RWPE2 (cell line): ENCODE measurements around the gene MTR.

Experiments
- ATAC-seq: fragments of 200-7000 bp; cut with Tn5 transposase; 3 replicates; pipeline ENCODE4 v1.9.1; 2021; ENCODE audit warnings: low read depth
- DNase-seq: peaks from one replicate; pipeline ENCODE4 v3.0.0-alpha.2; 2020; ENCODE audit warnings: low spot score
- H3K27ac ChIP-seq: fragments of 450-650 bp; 2 replicates; pipeline ENCODE4 v1.5.1; 2017; ENCODE audit warnings: mild to moderate bottlenecking; ENCODE audit not compliant: poor library complexity, severe bottlenecking
- H3K27me3 ChIP-seq: fragments of 250-450 bp; sonication (Bioruptor Pico); 2 replicates; pipeline ENCODE4 v1.5.1; 2021; ENCODE audit warnings: mild to moderate bottlenecking, moderate library complexity; ENCODE audit not compliant: insufficient read depth, poor library complexity, severe bottlenecking
- H3K36me3 ChIP-seq: fragments of 250-450 bp; sonication (Bioruptor Pico); 2 replicates; pipeline ENCODE4 v1.5.1; 2020; ENCODE audit warnings: low read depth, mild to moderate bottlenecking, moderate library complexity
- H3K4me1 ChIP-seq: fragments of 250-450 bp; sonication (Bioruptor Pico); 2 replicates; pipeline ENCODE4 v1.5.1; 2021; ENCODE audit warnings: mild to moderate bottlenecking, moderate library complexity; ENCODE audit not compliant: insufficient read depth, poor library complexity, severe bottlenecking
- H3K4me3 ChIP-seq: fragments of 250-450 bp; sonication (Bioruptor Pico); 2 replicates; pipeline ENCODE4 v1.5.1; 2021; ENCODE audit warnings: mild to moderate bottlenecking, moderate library complexity; ENCODE audit not compliant: severe bottlenecking
- H3K9me3 ChIP-seq: fragments of 250-450 bp; sonication (Bioruptor Pico); 2 replicates; pipeline ENCODE4 v1.5.1; 2021; ENCODE audit warnings: mild to moderate bottlenecking, moderate library complexity; ENCODE audit not compliant: severe bottlenecking
- CTCF ChIP-seq: fragments of 450-650 bp; IDR thresholded peaks from one replicate; pipeline ENCODE4 v1.5.1; 2017; ENCODE audit warnings: mild to moderate bottlenecking, moderate library complexity; ENCODE audit not compliant: poor library complexity, severe bottlenecking

The MTR gene

GRCh38 chr1:236786453-236786852 lies 8.6 kb upstream of the MTR start:
- Histone ChIP-seq H3K9me3 (no peaks in the 10 kb centered on the region), H3K4me1 (no peaks in the 10 kb centered on the region), H3K36me3 (no peaks in the 10 kb centered on the region), H3K4me3 (no peak overlapping the region), H3K27me3 (no peaks in the 10 kb centered on the region), H3K27ac (no peak overlapping the region)
- DNase-seq (no peak), ATAC-seq (no peak)
- TF ChIP-seq CTCF = no peak

- Histone ChIP-seq H3K4me1 (peaks cover 7% of the 10 kb centered on the region), H3K36me3 (peaks cover under 1% of the 10 kb centered on the region; the same call in 1 of the 2 replicates), H3K4me3 (peak overlapping the region; percentile 83), H3K27ac (no peak overlapping the region), H3K9me3 (no peaks in the 10 kb centered on the region), H3K27me3 (no peaks in the 10 kb centered on the region)
- ATAC-seq (no peak), DNase-seq (no peak)
- no peak for TF ChIP-seq CTCF
Observed at GRCh38 chr1:236794585-236795034, 482 bp upstream of the MTR start.

GRCh38 chr1:236795757-236796667 lies 920 bp downstream of the MTR start:
- peak overlapping the region; percentile 55 for H3K27ac ChIP-seq
- no peak for TF ChIP-seq CTCF
- ATAC-seq = peak; percentile 24
- peak overlapping the region; percentile 83 for H3K4me3 ChIP-seq
- H3K4me1 ChIP-seq = peaks cover 14% of the 10 kb centered on the region
- no peaks in the 10 kb centered on the region for H3K27me3 ChIP-seq
- no peak for DNase-seq
- H3K9me3 ChIP-seq = no peaks in the 10 kb centered on the region
- H3K36me3 ChIP-seq = peaks cover 3% of the 10 kb centered on the region; the same call in 1 of the 2 replicates

GRCh38 chr1:236799001-236799400 lies 3.9 kb downstream of the MTR start:
- TF ChIP-seq CTCF = no peak
- H3K27me3 ChIP-seq = no peaks in the 10 kb centered on the region
- no peak overlapping the region for H3K4me3 ChIP-seq
- H3K27ac ChIP-seq = no peak overlapping the region
- DNase-seq = no peak
- H3K4me1 ChIP-seq = peaks cover 14% of the 10 kb centered on the region
- no peak for ATAC-seq
- H3K9me3 ChIP-seq = no peaks in the 10 kb centered on the region
- peaks cover 3% of the 10 kb centered on the region; the same call in 1 of the 2 replicates for H3K36me3 ChIP-seq

- Histone ChIP-seq H3K4me3 (no peak overlapping the region), H3K36me3 (peaks cover 3% of the 10 kb centered on the region; the same call in 1 of the 2 replicates), H3K27ac (no peak overlapping the region), H3K27me3 (no peaks in the 10 kb centered on the region), H3K9me3 (no peaks in the 10 kb centered on the region), H3K4me1 (peaks cover 14% of the 10 kb centered on the region)
- ATAC-seq (no peak), DNase-seq (no peak)
- no peak for TF ChIP-seq CTCF
Observed at GRCh38 chr1:236800002-236800620, 5.0 kb downstream of the MTR start.
